CD4-positive, alpha-beta T cell treated with Interleukin-4 for 4 hours (primary cell): ENCODE measurements around the gene GRIA3.

ENCODE experiments used
- DNase-seq: peaks from one replicate; pipeline ENCODE4 v3.0.0-alpha.2; 2020

The GRIA3 gene

DNA sequence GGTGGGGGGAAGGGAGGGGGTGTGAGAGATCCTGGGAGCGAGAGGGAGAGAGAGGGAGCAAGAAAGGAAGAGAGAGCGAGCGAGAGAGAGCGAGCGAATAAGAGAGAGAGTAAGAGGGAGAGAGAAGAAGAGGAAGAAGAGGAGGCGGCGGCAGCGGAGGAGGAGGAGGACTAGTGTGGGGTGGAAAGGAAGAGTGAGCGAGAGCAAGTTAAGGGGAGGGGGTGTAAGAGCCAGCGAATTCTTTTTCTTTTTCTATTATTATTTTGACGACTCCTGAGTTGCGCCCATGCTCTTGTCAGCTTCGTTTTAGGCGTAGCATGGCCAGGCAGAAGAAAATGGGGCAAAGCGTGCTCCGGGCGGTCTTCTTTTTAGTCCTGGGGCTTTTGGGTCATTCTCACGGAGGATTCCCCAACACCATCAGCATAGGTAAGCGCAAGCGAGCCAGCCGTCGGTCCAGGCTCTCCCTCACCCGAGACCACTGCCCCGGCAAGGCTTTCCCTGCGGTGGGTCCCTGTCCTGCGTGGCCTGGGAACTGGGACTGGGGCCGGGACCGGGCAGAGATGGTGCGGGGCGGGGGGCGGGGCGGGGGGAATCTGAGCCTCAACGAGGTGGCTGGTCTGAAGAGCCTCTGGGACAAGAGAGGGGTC is at the start of gene GRIA3:
Gene GRIA3, plus strand, starts transcription at position 60 of the 647 bp plus-strand sequence. Its CDS starts 258 bp downstream, at position 318.
- no peak for DNase-seq

DNA sequence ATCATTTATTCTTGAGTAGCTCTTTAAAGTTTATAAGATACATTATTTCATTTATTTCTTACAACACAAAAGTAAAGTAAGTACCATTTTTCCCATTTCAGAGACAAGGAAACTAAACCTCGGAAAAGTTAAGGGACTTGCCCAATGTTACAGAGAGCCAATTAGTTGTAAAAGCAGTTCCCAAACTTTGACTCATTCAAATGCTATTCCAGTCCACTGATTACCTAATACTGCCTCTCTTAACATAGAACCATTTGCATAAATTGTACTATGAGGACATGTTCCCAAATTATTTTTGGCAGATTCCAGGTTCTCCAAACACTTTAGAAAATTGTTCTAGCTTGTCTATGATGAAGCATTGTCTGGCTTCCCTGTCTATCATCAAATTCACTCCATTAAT is 45.6 kb upstream of the GRIA3 start:
- DNase-seq: no peak

DNA sequence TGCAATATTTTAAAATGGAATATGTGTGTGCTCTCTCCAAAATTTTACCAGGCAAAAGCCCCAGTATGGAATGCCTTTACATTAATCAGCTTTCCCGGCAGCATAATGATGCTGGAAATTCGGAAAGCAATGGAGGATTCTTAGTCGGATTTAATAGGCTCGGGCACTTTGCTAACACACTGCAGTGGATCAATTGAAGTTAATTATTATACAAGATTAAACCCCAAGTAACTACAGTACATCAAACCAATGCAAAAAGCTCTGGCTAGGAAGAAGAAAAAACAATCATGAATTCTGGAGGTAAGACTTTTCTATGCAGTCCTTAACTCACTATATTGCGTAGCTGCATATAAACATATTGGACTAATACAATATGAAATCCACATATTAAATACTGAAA is 43.6 kb upstream of the GRIA3 start:
- DNase-seq: no peak

DNA sequence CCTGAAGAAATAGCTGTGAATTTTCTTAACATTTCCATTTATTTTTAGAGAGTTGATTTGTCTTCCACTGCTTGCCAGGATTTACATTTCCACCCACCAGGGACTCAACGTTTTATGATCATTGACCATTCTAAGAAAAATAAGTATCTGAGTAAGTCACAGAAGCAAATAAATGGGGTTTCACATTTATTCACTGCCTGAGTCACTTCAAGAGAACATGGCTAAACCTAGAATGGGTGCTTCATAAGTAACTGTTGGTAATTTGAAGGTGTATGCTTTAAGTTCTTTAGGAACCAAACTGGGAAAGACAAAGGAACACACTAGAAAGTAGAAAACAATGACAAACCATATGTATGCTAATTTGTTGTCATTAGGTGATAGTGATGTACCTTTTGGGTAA is 43.2 kb upstream of the GRIA3 start:
- DNase-seq: no peak

DNA sequence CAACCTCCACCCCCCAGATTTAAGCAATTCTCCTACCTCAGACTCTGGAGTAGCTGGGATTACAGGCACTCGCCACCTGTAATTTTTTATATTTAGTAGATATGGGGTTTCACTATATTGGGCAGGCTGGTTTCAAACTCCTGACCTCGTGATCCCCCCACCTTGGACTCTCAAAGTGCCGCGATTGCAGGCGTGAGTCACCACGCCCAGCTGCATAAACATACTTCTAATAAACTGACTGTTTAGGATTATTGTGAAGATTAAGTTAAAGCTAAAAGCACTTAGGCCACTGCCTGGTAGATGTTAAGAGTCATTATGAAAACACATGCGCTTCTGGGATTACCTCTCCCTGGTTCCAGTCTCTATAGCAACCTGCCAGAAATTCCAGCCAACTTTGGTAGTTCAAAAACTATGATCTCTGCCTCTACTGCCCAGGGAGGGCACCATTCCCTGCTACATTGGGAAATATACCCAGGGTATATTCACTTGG is 30.2 kb upstream of the GRIA3 start:
- DNase-seq: no peak

DNA sequence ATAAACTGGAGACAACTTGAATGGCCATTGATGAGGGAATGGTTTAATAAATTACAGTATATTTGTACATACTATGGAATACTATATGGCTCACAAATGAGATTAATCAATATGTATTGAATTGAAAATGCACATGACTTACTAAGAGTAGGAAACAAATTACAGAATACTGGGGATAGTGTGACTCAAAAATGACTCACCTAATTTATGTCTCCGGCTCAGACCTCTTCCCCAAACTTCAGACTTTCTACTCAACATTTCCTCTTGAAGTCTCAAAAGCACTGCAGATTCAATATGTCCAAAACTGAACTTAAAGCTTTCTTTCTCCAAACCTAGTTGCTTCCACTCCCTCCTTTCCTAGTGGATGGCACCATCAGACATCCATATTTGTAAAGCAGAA is 28.8 kb upstream of the GRIA3 start:
- DNase-seq: no peak

DNA sequence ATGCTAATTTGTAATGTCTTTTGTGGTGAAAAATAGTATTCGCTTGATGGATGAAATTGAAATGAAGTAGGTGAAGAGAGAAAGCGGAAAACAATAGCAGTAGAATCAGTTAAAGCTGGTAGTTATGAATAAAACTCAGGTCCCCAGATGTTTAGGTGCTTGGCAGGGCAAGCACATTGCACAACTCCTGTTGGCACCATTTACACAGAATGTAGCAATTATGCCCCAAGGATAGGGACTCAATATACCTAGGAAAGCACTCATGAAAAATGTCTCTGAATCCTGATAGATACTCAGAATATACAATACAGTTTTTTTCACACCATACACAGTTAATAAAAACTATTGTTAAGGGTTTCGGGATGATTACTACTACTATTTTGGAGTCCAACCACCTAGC is 26.5 kb upstream of the GRIA3 start:
- no peak for DNase-seq

DNA sequence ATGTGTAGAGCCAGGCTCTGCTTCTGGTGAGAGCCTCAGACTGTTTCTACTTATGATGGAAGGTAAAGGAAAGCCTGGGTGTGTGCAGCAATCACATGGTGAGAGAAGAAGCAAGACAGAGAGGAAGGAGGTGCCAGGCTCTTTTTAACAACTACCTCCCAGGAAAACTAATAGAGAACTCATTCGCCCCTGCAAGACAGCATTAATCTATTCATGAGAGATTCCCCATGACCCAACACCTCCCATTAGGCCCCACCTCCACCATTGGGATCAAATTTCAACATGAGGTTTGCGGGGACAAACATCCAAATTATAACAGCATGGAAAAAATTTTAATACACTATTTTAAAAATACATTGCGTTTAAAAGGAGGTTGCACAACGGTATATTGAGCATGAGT is 24.7 kb upstream of the GRIA3 start:
- DNase-seq: no peak

DNA sequence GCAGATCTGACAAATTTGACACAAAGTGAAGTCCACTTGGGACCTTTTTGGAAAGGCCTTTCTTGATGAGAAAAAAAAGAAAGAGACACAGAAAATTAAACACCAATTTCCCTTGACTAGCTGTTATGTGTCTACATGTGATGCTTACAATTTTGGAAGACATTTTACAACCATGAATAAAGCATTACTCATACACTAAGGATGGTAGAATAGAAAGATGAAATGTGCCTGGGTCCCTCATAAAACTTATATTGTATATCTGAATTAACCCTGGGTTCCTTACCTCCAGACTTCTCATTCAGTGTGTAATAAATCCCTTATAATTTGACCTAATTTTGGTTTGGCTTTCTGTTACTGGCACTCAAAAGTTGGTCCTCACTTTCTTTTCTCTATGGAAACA is 16.5 kb upstream of the GRIA3 start:
- DNase-seq: no peak

DNA sequence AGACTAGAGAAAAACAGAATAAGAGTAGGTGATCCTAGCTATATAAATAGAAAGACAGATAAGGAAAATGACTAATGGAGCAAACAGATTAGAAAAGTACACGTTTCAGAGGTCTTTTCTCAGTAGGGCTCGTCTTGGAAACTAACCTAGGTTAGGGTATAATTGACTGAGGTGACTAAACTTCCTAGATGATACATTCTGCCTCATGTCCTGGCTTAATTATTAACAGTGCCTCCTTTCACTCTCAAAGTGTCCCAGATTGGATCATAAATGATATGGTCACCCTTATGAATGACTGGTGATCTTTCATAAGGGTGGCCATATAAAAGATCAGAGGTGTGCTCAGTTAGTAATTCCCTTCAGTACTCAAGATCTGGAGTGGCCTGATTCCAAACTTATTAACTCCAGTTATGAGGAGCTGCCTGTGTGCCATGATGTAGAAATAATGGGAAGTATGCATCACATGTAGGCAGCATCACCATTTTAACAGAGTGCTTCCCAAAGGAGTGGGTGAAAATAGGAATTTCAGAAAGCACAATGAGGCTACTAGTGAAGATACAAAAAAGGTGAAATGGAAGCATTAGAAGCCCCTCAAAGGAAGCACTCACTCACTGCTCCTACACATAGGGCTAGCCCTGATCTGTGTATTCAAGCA is 14.7 kb upstream of the GRIA3 start:
- no peak for DNase-seq

DNA sequence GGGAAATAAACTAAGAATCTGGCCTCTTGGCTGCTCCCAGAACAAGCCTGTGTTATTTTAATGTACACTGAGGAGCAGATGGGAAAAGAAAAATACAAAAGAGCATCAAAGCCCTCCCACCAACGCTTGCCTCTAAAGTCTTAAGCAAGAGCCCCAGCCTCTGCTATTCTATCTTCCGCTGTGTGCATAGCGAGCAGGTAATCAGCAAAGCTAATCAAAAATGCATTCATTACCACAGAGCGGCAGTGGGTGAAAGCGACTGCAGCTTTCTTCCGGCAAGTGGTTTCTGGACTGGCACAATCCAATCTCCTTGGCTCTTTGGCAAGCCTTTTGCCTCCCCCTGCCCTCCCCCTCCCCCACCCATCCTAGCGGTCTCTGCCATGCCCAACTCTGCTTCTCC is 13.5 kb upstream of the GRIA3 start:
- DNase-seq: no peak

DNA sequence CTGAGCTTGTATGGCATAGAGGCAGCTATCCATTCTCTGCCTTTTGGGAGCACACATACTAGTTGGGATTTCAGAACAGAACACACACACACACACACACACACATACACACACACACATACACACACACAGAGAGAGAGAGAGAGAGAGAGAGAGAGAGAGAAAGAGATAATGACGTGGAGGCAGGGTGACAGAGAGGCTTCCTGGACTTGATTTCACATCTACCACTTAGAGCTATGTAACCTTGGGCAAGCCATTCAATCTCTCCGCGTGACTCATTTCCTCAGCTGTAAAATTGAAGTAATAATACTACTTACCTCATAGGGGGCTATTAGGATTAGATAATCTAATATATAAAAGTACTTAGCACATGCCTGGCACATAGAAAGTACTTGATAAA is 12.3 kb upstream of the GRIA3 start:
- no peak for DNase-seq

DNA sequence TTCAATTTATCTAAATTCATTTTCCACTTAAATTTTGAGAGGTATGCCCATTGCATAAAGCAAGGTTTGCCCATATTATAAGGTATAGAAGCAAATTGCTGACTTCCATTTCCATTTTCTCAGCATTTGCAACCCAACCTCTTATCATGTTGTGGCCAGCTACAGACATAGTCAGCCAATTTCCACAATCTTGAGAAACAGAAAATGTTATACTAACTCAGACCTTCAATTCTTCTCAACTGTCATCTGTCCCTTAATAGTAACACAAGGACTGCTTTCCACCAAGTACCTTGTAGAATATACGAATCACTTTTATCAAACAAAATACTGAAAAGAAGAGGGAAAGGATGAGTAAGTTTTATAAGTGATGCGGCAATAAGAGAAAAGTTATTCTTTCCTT is 11.2 kb upstream of the GRIA3 start:
- no peak for DNase-seq

DNA sequence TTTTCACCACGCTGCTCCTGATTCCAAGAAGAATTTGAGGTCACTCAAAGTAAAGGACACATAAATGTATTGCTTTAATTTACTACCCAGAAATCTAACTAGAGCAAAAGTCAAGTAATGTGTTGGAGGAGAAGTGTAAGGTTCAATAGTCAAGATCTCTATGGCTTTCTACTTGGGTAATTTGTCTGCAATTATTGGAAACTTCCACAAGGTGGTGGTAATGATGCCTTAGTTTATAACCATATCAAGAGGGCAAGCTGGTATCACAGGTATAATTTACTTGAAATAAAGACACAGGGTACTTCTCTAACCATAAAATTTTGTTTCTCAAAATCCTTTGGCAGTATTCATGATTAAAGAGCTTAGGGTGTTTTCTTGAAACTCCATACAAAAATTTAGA is 10.2 kb upstream of the GRIA3 start:
- DNase-seq: no peak

DNA sequence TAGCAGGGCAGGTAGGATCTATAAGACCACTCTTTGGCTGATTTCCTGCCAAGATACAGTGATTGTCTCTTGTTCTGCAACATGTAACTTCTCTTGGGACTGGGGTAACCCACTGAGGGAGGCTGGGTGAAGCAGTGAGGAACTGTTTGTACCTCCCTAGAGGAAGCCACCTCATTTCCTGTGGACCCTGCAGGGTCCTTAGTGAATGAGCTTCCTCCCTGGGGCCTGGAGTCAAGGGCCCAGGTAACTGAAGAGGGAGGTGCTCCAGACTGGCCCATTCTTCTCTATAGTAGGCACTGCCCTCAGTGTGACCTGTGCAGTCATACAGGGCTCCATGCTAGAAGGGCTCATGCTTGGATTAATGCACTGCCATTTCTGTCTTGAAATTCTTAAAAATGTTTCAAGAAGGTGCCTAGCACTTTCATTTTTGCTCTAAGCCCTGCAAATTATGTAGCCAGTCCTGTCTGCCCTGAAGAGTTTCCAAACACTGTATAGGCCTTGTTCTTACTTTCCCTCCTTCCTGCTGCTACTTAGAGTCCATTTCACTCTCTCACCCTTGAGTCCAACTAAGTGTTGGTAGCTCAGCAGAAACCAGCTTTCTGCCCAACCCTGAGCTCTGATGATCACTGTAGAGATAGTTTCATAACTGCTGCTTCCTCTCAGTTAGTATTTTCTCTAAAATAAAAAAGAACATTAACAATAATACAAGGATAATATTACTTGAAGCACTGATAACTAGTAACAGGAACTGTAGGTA is 8.5 kb upstream of the GRIA3 start:
- no peak for DNase-seq

DNA sequence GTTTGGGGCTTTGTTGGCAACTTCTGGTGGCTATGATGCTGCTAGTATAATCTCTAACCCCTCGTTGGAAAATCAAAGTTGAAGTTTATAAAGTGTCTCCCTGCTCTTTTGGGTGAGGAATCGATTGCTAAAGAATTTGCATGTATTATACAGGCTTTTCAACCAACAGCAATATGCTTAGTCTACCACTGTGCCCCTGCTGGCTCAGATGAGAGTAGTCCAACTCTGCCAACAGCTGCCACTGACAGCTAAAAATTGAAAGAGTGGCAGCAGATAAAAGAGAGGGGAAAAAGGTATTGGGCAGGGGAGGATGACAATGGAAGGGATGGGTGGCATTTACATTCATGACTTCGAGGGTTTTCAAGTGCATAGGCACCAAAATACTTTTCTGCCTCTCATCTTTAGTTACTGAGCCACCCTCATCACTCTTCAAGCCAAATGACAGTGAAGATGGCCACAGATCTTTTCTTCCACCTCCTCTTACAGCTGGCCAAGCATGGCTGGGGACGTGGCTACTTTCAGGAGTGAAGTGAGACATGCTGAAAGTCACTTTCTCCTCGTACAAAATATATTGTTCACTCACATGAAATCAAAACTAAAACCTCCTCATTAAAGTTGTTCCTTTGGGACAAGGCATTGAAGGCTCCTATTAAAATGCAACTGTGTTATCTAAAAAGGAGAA is 2.7 kb upstream of the GRIA3 start:
- no peak for DNase-seq

DNA sequence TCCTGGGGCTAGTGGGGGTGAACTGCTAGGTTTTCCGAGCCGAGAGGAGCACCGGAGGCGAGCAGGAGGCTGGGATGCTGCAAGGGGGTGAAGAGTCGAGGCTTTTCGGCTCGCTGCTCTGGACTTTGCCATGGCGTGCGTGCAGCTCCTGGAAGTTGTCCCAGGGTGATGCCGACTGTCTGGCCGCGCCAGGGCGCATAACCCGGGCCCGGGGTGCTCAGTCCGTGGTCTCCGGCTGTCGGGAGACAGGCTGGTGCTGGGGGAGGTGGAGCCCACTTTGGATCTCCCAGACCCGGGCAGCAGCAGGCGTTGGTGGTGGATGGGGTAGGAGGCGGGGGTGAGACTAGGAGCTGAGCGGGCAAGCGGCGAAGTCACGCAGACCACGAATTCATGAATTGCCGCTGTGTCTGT is 793 bp downstream of the GRIA3 start:
- no peak for DNase-seq

DNA sequence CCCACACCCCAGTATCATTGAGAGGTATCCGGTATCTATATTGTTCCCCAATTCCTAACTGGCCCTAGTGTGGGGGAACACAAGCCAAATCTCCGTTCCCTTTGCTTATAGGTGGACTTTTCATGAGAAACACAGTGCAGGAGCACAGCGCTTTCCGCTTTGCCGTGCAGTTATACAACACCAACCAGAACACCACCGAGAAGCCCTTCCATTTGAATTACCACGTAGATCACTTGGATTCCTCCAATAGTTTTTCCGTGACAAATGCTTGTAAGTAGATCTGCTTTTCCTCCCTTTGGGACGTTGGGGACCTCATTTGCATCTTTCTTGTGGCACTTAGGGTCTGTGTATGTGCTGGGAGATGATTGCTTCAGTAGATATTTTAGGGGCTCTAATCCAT is 1.6 kb downstream of the GRIA3 start:
- no peak for DNase-seq

DNA sequence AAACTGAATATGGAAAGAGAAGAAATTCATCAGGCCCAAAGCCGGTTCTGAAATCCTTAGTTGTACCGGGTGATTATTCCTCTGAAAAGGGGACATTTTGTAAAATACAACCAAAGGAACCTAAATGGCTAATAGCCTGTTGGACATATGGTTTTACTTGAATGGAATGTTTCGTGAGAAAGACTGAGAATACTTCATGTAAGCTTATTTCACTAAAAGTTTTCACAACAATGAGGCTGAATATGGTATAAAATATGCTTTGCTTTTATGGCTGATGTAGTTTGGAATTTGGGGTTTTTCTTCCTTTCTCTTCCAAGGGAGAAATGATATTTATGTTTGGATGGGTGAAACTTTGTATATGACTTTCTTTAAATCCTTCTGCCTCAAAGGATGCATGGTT is 2.7 kb downstream of the GRIA3 start:
- no peak for DNase-seq

DNA sequence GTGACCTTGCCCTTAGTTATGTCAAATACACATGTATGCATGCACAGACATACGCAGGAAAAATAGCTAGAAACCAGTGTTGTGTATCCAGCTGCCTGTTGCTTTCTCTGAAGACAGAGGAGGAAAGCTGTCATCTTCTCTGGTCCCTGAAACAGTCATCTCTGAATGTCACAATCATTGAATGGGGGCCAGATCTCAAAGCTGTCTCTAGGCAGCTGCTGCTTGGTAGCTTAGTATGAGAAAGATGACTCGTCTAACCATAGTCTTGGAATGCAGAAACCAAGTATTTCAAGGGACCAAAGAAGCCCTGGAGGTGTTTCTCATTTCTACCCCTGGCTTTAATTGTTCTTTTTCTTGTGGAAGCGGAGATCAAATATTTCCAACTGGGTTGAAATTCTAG is 4.0 kb downstream of the GRIA3 start:
- no peak for DNase-seq

DNA sequence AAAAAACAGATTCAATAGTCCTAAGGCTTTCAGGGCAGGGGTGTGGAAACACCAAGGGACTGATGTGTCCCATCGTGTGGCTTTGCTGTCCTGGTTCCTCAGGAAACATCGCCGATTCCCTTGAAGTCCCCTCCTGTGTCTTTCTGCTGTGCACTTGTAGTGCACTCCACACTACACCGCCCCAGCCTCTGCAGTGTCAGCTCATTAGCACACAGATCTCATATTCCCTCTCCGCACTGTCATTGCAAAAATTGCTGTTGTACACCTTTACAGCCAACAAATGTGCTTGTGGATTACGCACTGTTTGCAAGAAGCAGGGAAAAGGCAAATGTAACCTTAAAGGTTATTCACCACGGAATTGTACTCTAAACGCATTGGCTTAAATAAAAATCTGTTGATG is 5.3 kb downstream of the GRIA3 start:
- DNase-seq: no peak

DNA sequence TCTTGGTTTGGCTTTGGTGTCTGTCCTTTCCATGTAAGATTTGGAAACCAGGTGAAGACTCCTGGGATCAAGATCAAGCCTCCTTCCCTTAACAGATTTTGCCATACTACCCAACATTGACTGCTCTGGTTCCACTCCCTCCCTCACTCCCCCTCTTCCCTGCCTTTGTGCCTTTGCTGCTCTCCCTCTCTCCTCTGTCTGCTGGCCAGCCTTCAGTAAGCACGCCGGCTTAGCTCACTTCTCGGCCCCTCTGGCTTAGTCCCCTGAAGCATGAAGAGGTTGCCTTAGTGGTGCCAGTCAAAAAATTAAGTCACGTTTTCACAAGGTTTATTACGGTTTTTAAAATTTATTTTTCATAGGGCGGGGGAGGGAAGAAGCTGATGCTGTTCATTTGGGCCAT is 6.0 kb downstream of the GRIA3 start:
- DNase-seq: no peak

DNA sequence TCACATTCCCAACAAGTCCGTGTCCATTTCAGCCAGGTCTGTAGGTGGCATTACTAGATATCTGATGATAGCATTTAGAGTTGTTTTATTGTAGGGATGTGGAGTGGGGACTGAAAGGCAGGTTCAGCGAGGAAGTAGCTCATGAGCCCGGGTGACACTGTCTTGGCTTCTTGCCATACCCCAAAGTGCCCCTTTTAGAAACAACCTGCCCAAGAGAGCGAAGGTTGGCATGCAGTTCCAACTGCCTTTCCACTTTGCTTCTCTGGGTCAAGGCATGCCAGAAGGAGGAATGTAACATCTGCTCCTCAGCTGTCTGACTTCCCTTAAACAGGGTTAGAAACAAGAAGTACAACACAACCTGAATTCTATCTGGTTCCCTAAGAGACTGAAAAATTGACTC is 9.0 kb downstream of the GRIA3 start:
- DNase-seq: no peak

DNA sequence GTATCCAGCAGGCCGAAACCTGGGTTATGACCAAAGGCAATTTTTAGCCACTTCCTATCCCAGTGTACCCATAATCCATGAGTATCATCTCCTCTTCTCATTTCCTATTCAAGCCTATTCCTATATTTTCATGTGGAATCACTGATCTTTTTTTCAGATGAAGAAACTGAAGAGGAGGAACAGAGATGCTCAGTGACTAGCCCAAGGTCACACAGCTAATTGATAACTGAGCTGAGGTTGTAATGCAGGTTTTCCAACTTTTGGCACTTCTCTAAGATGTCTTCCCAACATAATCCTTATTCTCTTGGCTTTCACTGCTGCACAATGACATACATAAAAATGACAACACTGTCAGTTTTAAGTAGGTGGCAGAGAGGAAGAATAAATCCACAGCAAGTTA is 15.3 kb downstream of the GRIA3 start:
- no peak for DNase-seq
